ENCODE results near the gene SERPINA10.

SERPINA10 gene

GRCh38 chr14:94313991-94314655 is 21.1 kb upstream of the SERPINA10 start:
- H3K27ac ChIP-seq = no peak overlapping the region
- no peak for TF ChIP-seq CTCF (conservative IDR thresholded peaks at IDR 0.05)

- TF ChIP-seq CTCF (conservative IDR thresholded peaks at IDR 0.05) = no peak
These were observed 19.6 kb upstream of the SERPINA10 start for GRCh38 chr14:94312481-94313246.

GRCh38 chr14:94310248-94310647 is 17.2 kb upstream of the SERPINA10 start:
- TF ChIP-seq CTCF (conservative IDR thresholded peaks at IDR 0.05) = no peak

More at GRCh38 chr14:94312481-94313246, 19.6 kb upstream of the SERPINA10 start:
- H3K27ac ChIP-seq = no peak overlapping the region

GRCh38 chr14:94309721-94310120 is 16.7 kb upstream of the SERPINA10 start:
- no peak overlapping the region for H3K27ac ChIP-seq
- no peak for TF ChIP-seq CTCF (conservative IDR thresholded peaks at IDR 0.05)

More at GRCh38 chr14:94310248-94310647, 17.2 kb upstream of the SERPINA10 start:
- no peak overlapping the region for H3K27ac ChIP-seq

GRCh38 chr14:94307410-94307992 is 14.4 kb upstream of the SERPINA10 start:
- TF ChIP-seq CTCF (conservative IDR thresholded peaks at IDR 0.05) = peak; percentile 50
- H3K27ac ChIP-seq = no peak overlapping the region

GRCh38 chr14:94306047-94306978 is 13.2 kb upstream of the SERPINA10 start:
- TF ChIP-seq CTCF (conservative IDR thresholded peaks at IDR 0.05) = no peak
- no peak overlapping the region for H3K27ac ChIP-seq

Data from VCaP (cell line).